Suppressor macrophage treated with lipopolysaccharide for 4 hours (primary cell): ENCODE data around the gene SCARF2.
A peak's percentile ranks its signal among the peaks of the same experiment; 100 is the strongest.
"Not testable (repeated sequence)": the region's sequence is repeated elsewhere in the genome, so short reads cannot be mapped to it uniquely, and the experiment has no call there.

Experiments used
- DNase-seq: peaks from one replicate; pipeline ENCODE4 v3.0.0-alpha.2; 2020

Gene SCARF2

DNA sequence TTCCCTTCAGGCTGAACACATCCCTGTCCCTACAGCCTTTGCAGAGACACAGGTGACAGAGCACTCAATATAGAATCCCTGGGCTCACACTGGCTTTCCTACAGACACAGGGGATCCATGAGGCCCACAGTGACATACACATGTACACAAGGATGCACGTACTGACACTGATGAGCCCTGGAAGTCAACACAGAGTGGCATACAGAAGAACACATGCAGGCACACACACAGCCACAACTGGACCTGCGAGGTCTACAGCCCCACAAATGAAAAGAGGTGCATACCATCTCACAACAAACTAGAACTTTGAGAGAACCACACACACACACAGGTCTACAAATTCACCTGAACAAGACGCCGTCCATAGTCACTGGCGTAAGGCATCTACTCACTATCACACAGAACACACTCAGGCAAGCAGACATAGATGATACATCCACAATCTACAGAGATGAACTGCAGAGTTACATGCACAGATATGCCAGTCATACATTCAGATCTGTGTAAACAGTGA lies 47.2 kb downstream of the SCARF2 start:
- DNase-seq, result no peak

DNA sequence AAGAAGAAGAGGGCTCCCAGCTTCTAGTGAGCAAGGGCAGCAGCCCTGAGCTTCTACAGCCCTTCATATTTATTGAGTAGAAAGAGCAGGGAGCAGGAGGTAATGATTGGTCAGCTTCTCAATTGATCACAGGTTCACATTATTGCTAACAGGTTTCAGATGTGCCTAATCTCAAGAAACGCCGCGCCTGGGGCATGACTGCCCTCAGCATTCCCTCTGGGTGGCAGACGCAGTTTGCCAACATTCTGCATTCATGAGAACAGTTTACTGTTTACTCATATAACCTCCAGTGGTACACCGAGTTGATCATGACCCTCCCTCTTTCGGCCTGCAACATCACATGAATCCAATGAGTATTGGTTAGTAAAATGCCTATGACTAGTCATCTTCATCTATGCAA lies 48.3 kb downstream of the SCARF2 start:
- no peak for DNase-seq

DNA sequence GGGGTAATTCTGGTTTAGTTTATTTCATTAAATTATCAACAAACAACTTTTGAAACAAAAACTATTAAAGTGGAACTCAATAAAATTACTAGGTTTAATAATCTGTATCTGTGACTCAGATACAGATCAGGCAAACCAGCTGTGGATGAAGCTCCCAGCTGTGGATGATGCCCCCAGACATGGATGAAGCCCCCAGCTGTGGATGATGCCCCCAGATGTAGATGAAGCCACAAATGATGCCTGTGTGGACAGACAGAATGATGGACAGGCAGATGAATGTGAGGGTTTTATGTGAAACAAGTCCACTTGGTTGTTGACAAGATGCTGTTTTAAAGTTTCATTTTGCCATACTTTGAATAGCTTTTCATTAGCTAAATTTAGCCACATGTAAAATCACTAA lies 49.4 kb downstream of the SCARF2 start:
- no peak for DNase-seq

DNA sequence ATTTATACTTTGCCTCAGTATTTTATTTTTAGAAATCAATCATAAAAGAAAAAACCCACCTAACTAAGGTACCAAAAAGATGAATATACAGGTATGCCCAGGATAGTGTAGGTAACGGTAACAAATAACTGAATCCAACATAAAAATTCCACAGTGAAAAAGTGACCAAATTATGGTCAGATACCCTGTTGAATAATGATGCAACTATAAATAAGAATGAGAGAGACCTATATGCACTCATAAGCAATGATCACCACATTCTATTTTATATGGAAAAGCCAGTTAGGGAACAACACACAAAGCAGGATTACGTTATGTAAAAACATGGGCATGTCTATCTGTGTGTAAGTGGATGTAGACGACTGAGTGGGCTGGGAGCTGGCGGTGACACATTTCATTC lies 50.7 kb downstream of the SCARF2 start:
- DNase-seq, result no peak

DNA sequence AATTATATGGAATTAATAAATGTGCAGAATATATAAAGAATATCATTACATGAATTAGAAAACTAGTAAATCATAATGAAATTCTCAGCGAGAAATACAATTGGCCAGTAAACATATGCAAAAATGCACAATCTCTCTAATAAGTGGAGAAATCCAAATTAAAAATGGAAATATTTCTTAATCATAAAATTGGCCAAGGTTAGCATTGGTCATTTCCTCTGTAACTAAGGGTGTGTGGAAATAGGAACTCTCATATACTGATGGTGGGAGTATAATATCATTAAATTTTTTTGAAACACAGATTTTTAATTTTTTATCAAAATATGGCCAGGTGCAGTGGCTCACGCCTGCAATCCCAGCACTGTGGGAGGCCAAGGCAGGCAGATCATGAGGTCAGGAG lies 51.3 kb downstream of the SCARF2 start:
- peak; percentile 15 for DNase-seq

DNA sequence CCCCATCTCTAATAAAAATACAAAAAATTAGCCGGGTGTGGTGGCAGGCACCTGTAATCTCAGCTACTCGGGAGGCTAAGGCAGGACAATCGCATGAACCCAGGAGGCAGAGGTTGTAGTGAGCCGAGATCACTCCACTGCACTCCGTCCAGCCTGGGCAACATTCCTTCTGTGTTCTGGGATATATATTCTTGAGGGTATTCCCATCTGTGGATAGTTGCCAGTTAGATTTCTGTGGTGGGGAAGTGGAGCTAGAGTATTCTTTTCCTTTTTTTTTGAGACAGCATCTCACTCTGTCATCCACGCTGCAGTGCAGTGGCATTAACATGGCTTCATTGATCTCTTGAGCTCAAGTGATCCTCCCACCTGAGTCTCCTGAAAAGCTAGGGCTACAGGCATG lies 52.8 kb downstream of the SCARF2 start:
- DNase-seq, result no peak

DNA sequence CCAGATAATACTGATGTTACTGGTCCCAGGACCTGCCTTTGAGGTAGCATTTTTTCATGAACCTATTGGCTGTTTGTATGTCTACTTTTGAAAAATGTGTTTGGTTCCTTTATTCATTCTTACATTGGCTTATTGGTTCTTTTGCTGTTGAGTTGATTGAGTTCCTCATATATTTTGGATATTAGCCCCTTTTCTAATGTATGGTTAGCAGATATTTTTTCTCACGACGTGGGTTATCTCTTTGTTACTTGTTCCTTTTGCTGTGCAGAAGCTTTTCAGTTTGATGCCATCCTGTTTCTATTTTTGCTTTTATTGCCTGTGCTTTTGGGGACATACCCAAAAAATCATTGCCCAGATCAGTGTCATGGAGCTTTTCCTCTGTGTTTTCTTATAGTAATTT lies 53.5 kb downstream of the SCARF2 start:
- no peak for DNase-seq

DNA sequence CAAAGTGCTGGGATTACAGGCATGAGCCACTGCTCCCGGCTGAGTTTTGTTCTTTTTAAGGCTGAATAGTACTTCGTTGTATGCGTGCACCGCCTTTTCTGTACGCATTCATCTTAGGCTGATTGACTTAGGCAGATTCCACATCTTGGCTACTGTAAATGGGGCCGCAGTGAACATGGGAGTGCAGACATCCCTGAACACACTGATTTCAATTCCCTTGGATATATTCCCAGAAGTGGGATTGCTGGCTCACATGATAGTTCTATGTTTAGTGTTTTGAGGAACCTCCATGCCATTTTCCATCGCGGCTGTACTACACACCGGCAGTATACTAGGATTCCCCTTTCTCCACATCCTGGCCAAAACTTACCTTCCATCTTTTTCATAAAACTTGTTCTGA lies 54.1 kb downstream of the SCARF2 start:
- DNase-seq, result no peak

DNA sequence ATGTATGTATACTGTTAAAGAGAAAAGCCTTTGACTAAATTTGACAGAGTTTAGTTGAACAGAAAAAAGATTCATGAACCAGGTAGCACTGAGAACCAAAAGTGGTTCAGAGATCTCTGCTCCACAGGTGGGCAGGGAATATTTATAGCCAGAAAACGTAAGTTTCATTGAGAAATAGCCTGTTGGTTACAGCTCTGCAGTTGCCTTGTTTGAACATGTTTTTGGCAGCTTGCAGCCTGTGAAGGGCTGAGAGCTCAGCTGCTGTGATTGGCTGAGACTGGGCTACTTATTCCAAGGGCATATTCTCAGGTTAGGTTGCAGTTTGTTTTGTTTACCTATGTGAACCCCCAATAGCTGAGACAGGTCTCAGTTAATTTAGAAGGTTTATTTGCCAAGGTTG lies 57.1 kb downstream of the SCARF2 start:
- no peak for DNase-seq

DNA sequence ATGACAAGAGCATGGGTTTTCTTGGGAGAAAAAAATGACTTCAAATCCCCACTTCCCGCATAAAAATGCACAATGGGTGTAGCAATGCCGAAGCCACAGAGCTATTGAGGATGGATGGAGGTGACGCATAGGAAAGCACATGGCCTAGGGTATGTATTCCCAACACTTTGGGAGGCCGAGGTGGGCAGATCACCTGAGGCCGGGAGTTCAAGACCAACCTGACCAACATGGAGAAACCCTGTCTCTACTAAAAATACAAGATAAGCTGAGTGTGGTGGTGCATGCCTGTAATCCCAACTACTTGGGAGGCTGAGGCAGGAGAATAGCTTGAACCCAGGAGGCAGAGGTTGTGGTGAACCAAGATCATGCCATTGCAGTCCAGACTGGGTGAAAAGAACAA lies 58.9 kb downstream of the SCARF2 start:
- not testable (repeated sequence) for DNase-seq

DNA sequence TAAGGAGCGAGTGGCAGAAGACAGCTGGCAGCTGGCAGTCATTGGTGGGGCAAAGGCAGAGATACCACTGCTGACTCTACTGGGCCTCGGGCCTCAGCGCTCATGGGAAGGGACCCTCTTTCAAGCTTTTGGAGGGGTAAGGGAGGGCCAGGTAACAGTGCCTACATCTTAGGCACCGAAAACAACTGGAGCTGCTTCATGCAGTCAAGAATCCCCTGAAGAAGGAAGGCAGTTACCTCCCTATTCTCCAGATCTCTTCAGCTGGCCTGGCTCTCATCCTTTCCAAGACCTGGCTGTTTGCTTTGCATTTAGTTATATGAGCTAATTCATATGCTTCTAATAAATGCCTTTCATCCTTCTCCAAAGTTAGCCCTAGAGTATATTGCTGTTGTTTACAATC lies 59.5 kb downstream of the SCARF2 start:
- DNase-seq, result no peak

DNA sequence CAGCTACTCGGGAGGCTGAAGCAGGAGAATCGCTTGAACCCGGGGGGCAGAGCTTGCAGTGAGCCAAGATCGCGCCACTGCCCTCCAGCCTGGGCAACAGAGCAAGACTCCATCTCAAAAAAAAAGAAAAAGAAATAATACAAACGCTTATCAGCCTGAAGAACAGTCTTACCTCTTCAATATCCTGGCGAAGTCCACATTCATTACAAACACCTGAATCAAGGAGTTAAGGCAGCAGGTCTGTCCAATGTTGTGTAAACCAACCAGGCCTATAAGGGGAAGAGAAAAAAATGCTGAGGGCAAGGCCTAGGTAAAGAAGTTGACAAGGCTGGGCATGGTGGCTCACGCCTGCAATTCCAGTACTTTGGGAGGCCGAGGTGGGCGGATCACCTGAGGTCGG lies 60.6 kb downstream of the SCARF2 start:
- not testable (repeated sequence) for DNase-seq

DNA sequence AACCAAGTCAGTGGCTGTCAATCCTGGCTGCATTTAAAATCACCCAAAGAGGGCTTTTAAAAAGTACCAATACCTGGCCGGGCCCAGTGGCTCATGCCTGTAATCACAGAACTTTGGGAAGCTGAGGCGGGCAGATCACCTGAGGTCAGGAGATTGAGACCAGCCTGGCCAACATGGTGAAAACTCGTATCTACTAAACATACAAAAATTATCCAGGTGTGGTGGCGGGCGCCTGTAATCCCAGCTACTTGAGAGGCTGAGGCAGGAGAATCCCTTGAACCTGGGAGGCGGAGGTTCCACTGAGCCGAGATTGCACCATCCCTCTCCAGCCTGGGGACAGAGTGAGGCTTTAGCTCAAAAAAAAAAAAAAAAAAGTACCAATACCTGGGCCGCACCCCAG lies 61.3 kb downstream of the SCARF2 start:
- not testable (repeated sequence) for DNase-seq
